Activated CD8-positive, alpha-beta memory T cell treated with anti-CD3 and anti-CD28 coated beads for 48 hours (primary cell): ENCODE measurements around the gene SYNM.

Experiments
- DNase-seq, 3 experiments: peaks; one replicate each; pipeline ENCODE4 v3.0.0-alpha.2; 2020; ENCODE audit warnings: low read depth in 2 of 3, low spot score in 2 of 3

Gene SYNM

GRCh38 chr15:99082798-99083197 lies 22.1 kb upstream of the SYNM start:
- no peak for DNase-seq

GRCh38 chr15:99084965-99085364 lies 19.9 kb upstream of the SYNM start:
- no peak for DNase-seq

- DNase-seq: no peak
Measured at GRCh38 chr15:99085413-99086326, 19.2 kb upstream of the SYNM start.

- no peak for DNase-seq
Measured at GRCh38 chr15:99086327-99086667, 18.6 kb upstream of the SYNM start.

- DNase-seq: no peak
Measured at GRCh38 chr15:99087405-99087943, 17.4 kb upstream of the SYNM start.

GRCh38 chr15:99090011-99090699 lies 14.7 kb upstream of the SYNM start:
- DNase-seq: no peak

GRCh38 chr15:99090938-99091337 lies 13.9 kb upstream of the SYNM start:
- DNase-seq: no peak

GRCh38 chr15:99092554-99093172 lies 12.2 kb upstream of the SYNM start:
- DNase-seq: no peak

GRCh38 chr15:99095626-99096025 lies 9.3 kb upstream of the SYNM start:
- DNase-seq: no peak

GRCh38 chr15:99096173-99096893 lies 8.5 kb upstream of the SYNM start:
- no peak for DNase-seq

GRCh38 chr15:99096894-99097426 lies 7.9 kb upstream of the SYNM start:
- DNase-seq: no peak

- DNase-seq: no peak
Measured at GRCh38 chr15:99097441-99098410, 7.2 kb upstream of the SYNM start.

- no peak for DNase-seq
Measured at GRCh38 chr15:99098426-99098825, 6.5 kb upstream of the SYNM start.

- no peak for DNase-seq
Measured at GRCh38 chr15:99098991-99099390, 5.9 kb upstream of the SYNM start.

- DNase-seq: no peak
Measured at GRCh38 chr15:99099661-99100060, 5.2 kb upstream of the SYNM start.

- DNase-seq: no peak
Measured at GRCh38 chr15:99100245-99101173, 4.4 kb upstream of the SYNM start.

- no peak for DNase-seq
Measured at GRCh38 chr15:99101501-99101900, 3.4 kb upstream of the SYNM start.

GRCh38 chr15:99102332-99103235 lies 2.3 kb upstream of the SYNM start:
- DNase-seq: no peak
